GM21526 (cell line): ENCODE results near the gene PRLHR.
A peak's percentile ranks its signal among the peaks of the same experiment; 100 is the strongest.

ENCODE experiments used
- ATAC-seq: cut with Tn5 transposase; IDR thresholded peaks from one replicate; pipeline ENCODE4 v1.9.1; 2021; ENCODE audit warnings: moderate library complexity; ENCODE audit not compliant: unreplicated experiment, low FRiP score

The PRLHR gene

DNA sequence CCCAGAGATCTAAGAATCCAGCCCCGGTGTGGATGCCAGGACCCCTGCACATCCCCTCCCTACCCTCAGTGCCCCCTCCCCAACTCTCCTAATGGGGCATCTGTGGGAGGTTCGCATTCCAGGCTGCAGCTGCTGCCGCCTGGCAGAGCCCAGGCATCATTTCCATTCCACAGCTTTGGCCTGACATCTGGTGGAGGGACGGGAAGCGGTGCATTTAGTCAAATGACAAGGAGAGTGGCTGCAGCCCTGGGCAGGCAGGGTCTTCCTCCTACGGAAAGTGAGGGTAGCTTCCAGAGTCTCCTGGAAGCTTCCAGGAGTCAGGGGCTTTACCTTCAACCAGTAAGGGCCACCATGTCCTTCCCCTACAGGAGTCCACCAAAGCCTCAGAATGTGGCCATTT, 30.8 kb downstream of the PRLHR start:
- ATAC-seq = no peak

- no peak for ATAC-seq
Measured at GRCh38 chr10:118564114-118564513, 31.3 kb downstream of the PRLHR start.

- no peak for ATAC-seq
Measured at GRCh38 chr10:118563373-118563890, 32.0 kb downstream of the PRLHR start.

DNA sequence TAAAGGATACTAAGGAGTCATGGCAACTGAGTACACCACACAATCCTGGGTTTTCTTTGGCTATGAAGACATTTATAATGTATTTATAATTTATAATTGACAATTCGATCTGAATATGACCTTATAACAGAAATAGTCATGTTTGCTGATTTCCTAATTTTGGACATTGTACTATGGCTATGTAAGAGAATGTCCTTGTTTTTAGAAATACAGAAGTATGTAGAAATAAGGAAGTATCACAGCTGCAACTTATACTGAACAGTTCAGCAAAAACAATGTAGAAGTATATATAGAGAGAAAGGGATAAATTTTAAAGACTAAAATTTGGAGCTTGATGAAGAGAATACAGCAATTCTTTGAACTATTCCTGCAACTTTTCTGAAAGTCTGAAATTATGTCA, 32.6 kb downstream of the PRLHR start:
- no peak for ATAC-seq

GRCh38 chr10:118557946-118558345, 37.5 kb downstream of the PRLHR start:
- ATAC-seq = no peak

DNA sequence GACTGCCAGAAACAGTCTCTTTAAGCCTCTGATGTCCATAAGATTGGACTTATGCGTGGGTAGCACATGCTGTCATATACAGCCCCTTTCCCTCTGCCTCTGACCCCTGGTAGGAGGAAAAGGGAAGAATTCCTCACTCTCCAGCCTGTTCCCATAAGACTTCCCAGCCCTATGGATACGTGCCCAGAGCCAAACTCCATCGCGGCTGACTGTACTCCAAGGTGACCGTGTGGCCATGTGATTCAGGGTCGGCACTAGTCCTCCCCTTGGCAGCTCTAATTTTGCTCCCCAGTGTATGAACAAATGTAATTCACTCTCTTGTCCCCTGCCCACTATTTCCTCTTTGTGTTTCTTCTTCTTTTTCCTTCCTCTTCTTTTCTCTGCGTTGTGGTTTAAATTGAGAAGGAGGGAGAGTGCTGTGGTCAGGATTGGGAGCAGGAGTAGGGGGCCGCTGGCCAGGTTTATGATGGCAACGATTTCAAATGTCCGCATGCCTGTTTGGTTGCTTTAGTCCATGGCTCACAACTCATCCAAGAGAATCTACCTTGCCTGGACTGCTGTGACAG, 43.8 kb downstream of the PRLHR start:
- no peak for ATAC-seq

GRCh38 chr10:118547282-118547681, 48.2 kb downstream of the PRLHR start:
- no peak for ATAC-seq

- ATAC-seq = no peak
Measured at GRCh38 chr10:118546479-118546878, 49.0 kb downstream of the PRLHR start.

DNA sequence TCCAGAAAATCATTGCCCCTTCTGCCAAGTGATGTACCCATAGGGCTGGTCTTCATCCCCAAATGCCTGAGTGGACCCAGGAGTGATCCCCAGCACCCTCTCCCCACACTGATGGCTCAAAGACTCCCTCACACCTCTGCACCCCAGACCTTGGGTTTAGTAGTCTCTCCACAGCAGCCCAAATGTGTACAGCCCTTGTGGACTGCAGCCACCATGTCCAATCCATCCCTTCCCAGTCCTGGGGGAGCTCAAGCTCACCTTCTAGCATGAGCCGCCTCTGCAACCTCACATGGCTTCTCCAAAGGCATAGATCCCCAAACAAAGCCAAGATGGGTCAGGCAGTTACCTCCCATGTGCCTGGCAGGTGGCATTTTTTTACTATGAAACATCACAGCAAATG, 50.1 kb downstream of the PRLHR start:
- no peak for ATAC-seq

DNA sequence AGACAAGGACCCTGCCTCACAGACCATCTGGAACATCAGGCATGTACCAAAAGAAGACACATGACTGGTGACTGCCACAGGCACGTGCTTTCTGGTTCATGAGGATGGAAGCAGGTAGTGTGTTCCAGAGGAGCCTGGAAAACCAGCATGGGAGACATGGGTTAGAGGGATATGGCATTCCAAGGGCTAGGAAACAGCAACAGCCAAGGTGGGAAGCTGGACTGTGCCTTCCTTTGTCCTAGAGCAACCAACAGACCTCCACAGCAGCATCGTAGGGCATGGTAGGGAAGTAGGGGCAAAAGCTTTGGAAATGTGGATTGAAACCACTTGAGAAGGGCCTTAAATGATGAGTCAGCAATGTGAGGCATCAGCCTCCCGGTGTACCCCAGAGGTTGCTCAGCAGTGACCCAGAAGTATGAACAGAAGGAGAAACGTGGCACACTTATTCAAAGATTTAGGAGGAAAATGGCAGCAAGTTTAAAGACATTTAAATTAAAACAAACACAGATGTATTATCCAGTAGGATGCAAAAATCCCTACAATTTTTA, 51.0 kb downstream of the PRLHR start:
- no peak for ATAC-seq

GRCh38 chr10:118543714-118544400, 51.6 kb downstream of the PRLHR start:
- ATAC-seq = peak; percentile 81

GRCh38 chr10:118542745-118543144, 52.7 kb downstream of the PRLHR start:
- ATAC-seq = no peak

DNA sequence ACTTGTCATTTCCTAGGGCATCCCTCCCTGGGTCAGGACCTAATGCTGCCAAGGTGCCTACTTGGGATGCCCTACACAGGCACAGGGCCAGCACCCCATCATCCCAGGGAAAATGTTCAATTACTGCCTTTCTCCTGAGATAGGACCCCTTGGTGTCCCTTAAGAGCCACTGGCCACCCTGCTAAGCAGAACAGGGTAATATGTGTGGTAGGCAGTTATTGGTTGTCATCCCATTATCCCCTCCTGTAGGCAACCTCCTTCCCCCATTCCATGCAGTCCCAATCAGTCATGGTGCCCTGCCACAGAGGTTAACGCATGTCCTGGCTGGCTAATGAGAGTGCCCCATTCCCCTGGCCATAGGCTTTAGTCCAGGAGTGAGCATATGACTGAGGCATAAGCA, 53.2 kb downstream of the PRLHR start:
- ATAC-seq = no peak

GRCh38 chr10:118541718-118542117, 53.7 kb downstream of the PRLHR start:
- ATAC-seq = no peak
